Posterior vena cava (tissue), 2 donors: ENCODE results near the gene UGT1A1. TPM values are rescaled to one million over a fixed set of nuclear protein-coding genes. Genes with fewer than 3 reads are reported as not detected.
A peak's percentile ranks its signal among the peaks of the same experiment; 100 is the strongest.

Experiments used
- DNase-seq: peaks from one replicate; pipeline ENCODE4 v3.0.0-alpha.2; 2020; ENCODE audit warnings: low spot score
- intact Hi-C, 2 donors: fragments of 100-400 bp; cut with DNase I; formaldehyde crosslinking; loops; one replicate each; pipeline versions ENCODE4 v1.14.1 to v1.14.2; 2022 to 2023
- total RNA-seq, 2 donors: library from RNA; stranded (reverse); fragmentation: NEBNext Ultra II Directional; extraction: Animal tissue kit (Norgen Biotek cat#: 25700); gene quantifications; one replicate each; pipeline ENCODE4 v1.2.1, GENCODE V29; 2021
- donor health status: DM: yes; HTN: yes; CAD: no.
- donor health status: DM: yes; HTN: yes; CAD: no.

Gene UGT1A1
- total RNA-seq, 2 donors from 2014 or later, result not detected

GRCh38 chr2:233791883-233792329 lies 31.8 kb downstream of the UGT1A1 start:
- no peak for DNase-seq
- intact Hi-C loops, result loop anchor here in 1 of 2 donors (5.0 kb wide), 1 partner anchor 285 kb away; no protein-coding TSS in a partner anchor

GRCh38 chr2:233792720-233793119 lies 32.6 kb downstream of the UGT1A1 start:
- no peak for DNase-seq
- intact Hi-C loops, result loop anchor here in 1 of 2 donors (5.0 kb wide), 1 partner anchor 285 kb away; no protein-coding TSS in a partner anchor

GRCh38 chr2:233793465-233794127 lies 33.5 kb downstream of the UGT1A1 start:
- intact Hi-C loops, result loop anchor here in 1 of 2 donors (5.0 kb wide), 1 partner anchor 284 kb away; no protein-coding TSS in a partner anchor
- no peak for DNase-seq

GRCh38 chr2:233794128-233794658 lies 34.1 kb downstream of the UGT1A1 start:
- intact Hi-C loops, result loop anchor here in 1 of 2 donors (5.0 kb wide), 1 partner anchor 283 kb away; no protein-coding TSS in a partner anchor
- DNase-seq, result no peak

- intact Hi-C loops, result no loop called here
- peak; percentile 67 for DNase-seq
Measured at GRCh38 chr2:233795735-233796171, 35.7 kb downstream of the UGT1A1 start.

- no peak for DNase-seq
- intact Hi-C loops, result no loop called here
Measured at GRCh38 chr2:233796254-233796653, 36.2 kb downstream of the UGT1A1 start.

- peak; percentile 62 for DNase-seq
Measured at GRCh38 chr2:233798335-233799086, 38.4 kb downstream of the UGT1A1 start.

GRCh38 chr2:233799087-233799665 lies 39.1 kb downstream of the UGT1A1 start:
- DNase-seq, result no peak
- intact Hi-C loops, result no loop called here

More at GRCh38 chr2:233798335-233799086, 38.4 kb downstream of the UGT1A1 start:
- intact Hi-C loops, result no loop called here

GRCh38 chr2:233799716-233800115 lies 39.6 kb downstream of the UGT1A1 start:
- intact Hi-C loops, result loop anchor here in 1 of 2 donors (10.0 kb wide), 1 partner anchor 155 kb away; no protein-coding TSS in a partner anchor
- peak; percentile 42 for DNase-seq

- intact Hi-C loops, result loop anchor here in 1 of 2 donors (10.0 kb wide), 1 partner anchor 155 kb away; no protein-coding TSS in a partner anchor
- DNase-seq, result no peak
Measured at GRCh38 chr2:233800208-233800607, 40.1 kb downstream of the UGT1A1 start.

GRCh38 chr2:233801357-233802131 lies 41.5 kb downstream of the UGT1A1 start:
- intact Hi-C loops, result loop anchor here in 1 of 2 donors (10.0 kb wide), 1 partner anchor 157 kb away; no protein-coding TSS in a partner anchor
- no peak for DNase-seq

- intact Hi-C loops, result loop anchor here in 1 of 2 donors (10.0 kb wide), 1 partner anchor 157 kb away; no protein-coding TSS in a partner anchor
Measured at GRCh38 chr2:233802132-233802815, 42.2 kb downstream of the UGT1A1 start.

GRCh38 chr2:233803292-233803911 lies 43.3 kb downstream of the UGT1A1 start:
- intact Hi-C loops, result loop anchor here in 1 of 2 donors (10.0 kb wide), 1 partner anchor 159 kb away; no protein-coding TSS in a partner anchor
- DNase-seq, result no peak

More at GRCh38 chr2:233802132-233802815, 42.2 kb downstream of the UGT1A1 start:
- DNase-seq, result peak; percentile 72

- intact Hi-C loops, result loop anchor here in 1 of 2 donors (10.0 kb wide), 1 partner anchor 159 kb away; no protein-coding TSS in a partner anchor
- DNase-seq, result peak; percentile 56
Measured at GRCh38 chr2:233803994-233804393, 43.9 kb downstream of the UGT1A1 start.

- peak; percentile 53 for DNase-seq
- intact Hi-C loops, result loop anchor here in 1 of 2 donors (10.0 kb wide), 1 partner anchor 163 kb away; no protein-coding TSS in a partner anchor
Measured at GRCh38 chr2:233807215-233807865, 47.3 kb downstream of the UGT1A1 start.
